Measurements from ENCODE around the gene KLHL40. TPM values are rescaled to one million over a fixed set of nuclear protein-coding genes. Genes with fewer than 3 reads are reported as not detected.

KLHL40 gene
- total and polyA plus RNA-seq, 9 of the 15 experiments (the other 6 are each of a cell fraction or from before 2014, with no cell fraction given) = not detected

DNA sequence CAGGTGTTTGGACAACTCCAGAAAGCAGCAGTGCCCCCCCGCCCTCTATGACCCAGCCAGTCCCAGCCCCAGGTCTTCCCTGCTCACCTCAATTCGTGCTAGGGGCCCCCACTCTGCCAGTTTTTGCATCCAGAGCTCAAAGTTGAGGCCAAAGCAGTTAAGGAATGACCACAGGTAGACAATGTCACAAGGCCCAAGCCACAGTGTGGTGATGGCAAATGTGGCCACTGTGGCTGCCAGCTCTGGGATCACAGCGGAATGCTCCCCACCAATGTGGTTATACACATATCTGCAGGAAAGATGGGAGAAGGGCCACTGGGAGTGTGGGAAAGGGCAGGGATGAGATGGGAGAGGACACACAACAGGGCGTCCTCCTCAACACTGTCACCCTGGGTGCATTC, 8.2 kb downstream of the KLHL40 start:
- ATAC-seq (no peak), DNase-seq (ENCODE audit: extremely low read depth in 1 of 4, low spot score in 3 of 4) (peak in 1 of 4 experiments; percentile 2), FAIRE-seq (no peak)
- BruUV-seq (replicated peaks) = no TSS peak
- Histone ChIP-seq H3K4me3 (no peak overlapping the region), H3K27ac (ENCODE audit: extremely low read depth, low read depth, low read length) (no peak overlapping the region), H3K9me3 (replicated peaks; ENCODE audit: control insufficient read depth, insufficient read depth, low read depth, low read length) (no peaks in the 10 kb centered on the region), H4K20me1 (replicated peaks; ENCODE audit: control insufficient read depth, insufficient read depth, low read length) (peaks cover 24% of the 10 kb centered on the region), H3K9ac (ENCODE audit: insufficient read depth in 1 of 2, low read depth in 2 of 2, low read length in 2 of 2) (no peak overlapping the region), H3K36me3 (ENCODE audit: control insufficient read depth, insufficient read depth, low read length) (no peaks in the 10 kb centered on the region), H3K27me3 (ENCODE audit: control insufficient read depth in 2 of 2, insufficient read depth in 2 of 2, low read length in 2 of 2) (peaks cover 15 to 68% of the 10 kb centered on the region in 2 experiments), H3K4me1 (replicated peaks in 1 of 2; ENCODE audit: control insufficient read depth in 2 of 2, insufficient read depth in 2 of 2, low read length in 2 of 2) (peaks cover 0 to 7% of the 10 kb centered on the region in 2 experiments; a peak in 2 of 5 replicates), H2AFZ (ENCODE audit: low read depth, low read length) (no peak overlapping the region), H3K4me2 (ENCODE audit: insufficient read depth, low read length) (no peak overlapping the region), H3K9me1 (ENCODE audit: control insufficient read depth, insufficient read depth, low read length) (no peaks in the 10 kb centered on the region), H3K79me2 (ENCODE audit: control insufficient read depth, insufficient read depth, low read length) (no peaks in the 10 kb centered on the region)
- in situ Hi-C loops (cut with MboI) = no loop called here
- CTCF ChIA-PET (ENCODE audit: low intra/inter-chr PET ratio) = no interaction called here
- POLR2A ChIA-PET = interaction anchor here (0.8 to 1.2 kb wide), 2 partner anchors 19 to 400 kb away, joined by 3 to 4 read pairs; no protein-coding TSS in a partner anchor
- 0% methylated on average over 4 of the region's 4 CpGs for WGBS (ENCODE audit: insufficient coverage, low coverage, missing lambda C conversion rate)
- intact Hi-C loops (cut with micrococcal nuclease) = no loop called here
- no peak for TF ChIP-seq SNIP1 (IDR thresholded peaks at IDR 0.05; ENCODE audit: low read depth)
- no peak for TF ChIP-seq ZC3H4 (CRISPR knock-in tag; IDR thresholded peaks at IDR 0.05; ENCODE audit: borderline replicate concordance)
- no peak for TF ChIP-seq NBN (IDR thresholded peaks at IDR 0.05; ENCODE audit: low read depth)
- TF ChIP-seq ZBTB1 (CRISPR knock-in tag; IDR thresholded peaks at IDR 0.05; ENCODE audit: borderline replicate concordance, low read depth) = no peak
- TF ChIP-seq SLC30A9 (CRISPR knock-in tag; IDR thresholded peaks at IDR 0.05) = no peak
- TF ChIP-seq RB1 (IDR thresholded peaks at IDR 0.05; ENCODE audit: low read depth) = no peak
- TF ChIP-seq TOE1 (IDR thresholded peaks at IDR 0.05; ENCODE audit: borderline replicate concordance) = no peak
- no peak for TF ChIP-seq TOE1 (CRISPR knock-in tag; IDR thresholded peaks at IDR 0.05; ENCODE audit: borderline replicate concordance, low read depth)
- TF ChIP-seq, protein P1, sequence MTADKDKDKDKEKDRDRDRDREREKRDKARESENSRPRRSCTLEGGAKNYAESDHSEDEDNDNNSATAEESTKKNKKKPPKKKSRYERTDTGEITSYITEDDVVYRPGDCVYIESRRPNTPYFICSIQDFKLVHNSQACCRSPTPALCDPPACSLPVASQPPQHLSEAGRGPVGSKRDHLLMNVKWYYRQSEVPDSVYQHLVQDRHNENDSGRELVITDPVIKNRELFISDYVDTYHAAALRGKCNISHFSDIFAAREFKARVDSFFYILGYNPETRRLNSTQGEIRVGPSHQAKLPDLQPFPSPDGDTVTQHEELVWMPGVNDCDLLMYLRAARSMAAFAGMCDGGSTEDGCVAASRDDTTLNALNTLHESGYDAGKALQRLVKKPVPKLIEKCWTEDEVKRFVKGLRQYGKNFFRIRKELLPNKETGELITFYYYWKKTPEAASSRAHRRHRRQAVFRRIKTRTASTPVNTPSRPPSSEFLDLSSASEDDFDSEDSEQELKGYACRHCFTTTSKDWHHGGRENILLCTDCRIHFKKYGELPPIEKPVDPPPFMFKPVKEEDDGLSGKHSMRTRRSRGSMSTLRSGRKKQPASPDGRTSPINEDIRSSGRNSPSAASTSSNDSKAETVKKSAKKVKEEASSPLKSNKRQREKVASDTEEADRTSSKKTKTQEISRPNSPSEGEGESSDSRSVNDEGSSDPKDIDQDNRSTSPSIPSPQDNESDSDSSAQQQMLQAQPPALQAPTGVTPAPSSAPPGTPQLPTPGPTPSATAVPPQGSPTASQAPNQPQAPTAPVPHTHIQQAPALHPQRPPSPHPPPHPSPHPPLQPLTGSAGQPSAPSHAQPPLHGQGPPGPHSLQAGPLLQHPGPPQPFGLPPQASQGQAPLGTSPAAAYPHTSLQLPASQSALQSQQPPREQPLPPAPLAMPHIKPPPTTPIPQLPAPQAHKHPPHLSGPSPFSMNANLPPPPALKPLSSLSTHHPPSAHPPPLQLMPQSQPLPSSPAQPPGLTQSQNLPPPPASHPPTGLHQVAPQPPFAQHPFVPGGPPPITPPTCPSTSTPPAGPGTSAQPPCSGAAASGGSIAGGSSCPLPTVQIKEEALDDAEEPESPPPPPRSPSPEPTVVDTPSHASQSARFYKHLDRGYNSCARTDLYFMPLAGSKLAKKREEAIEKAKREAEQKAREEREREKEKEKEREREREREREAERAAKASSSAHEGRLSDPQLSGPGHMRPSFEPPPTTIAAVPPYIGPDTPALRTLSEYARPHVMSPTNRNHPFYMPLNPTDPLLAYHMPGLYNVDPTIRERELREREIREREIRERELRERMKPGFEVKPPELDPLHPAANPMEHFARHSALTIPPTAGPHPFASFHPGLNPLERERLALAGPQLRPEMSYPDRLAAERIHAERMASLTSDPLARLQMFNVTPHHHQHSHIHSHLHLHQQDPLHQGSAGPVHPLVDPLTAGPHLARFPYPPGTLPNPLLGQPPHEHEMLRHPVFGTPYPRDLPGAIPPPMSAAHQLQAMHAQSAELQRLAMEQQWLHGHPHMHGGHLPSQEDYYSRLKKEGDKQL (CRISPR knock-in tag; IDR thresholded peaks at IDR 0.05; ENCODE audit: borderline replicate concordance) = no peak
- TF ChIP-seq CREB5 (CRISPR knock-in tag; IDR thresholded peaks at IDR 0.05) = no peak
